DOHH2 (cell line): ENCODE results near the gene ZFYVE26.

Source experiments
- H3F3A ChIP-seq: fragments of 200-600 bp; sonication (generic), shearing (Covaris generic); 2 replicates; pipeline ENCODE4 v1.6.0; 2016; ENCODE audit warnings: antibody characterized with exemption, mild to moderate bottlenecking; ENCODE audit not compliant: control insufficient read depth, insufficient read depth
- H3K27ac ChIP-seq: fragments of 200-600 bp; sonication (generic); 2 replicates; pipeline ENCODE4 v1.5.1; 2014; ENCODE audit warnings: low read depth, mild to moderate bottlenecking, low read length, moderate library complexity
- H3K27me3 ChIP-seq: fragments of 200-600 bp; sonication (generic); 2 replicates; pipeline ENCODE4 v1.6.1; 2014; ENCODE audit warnings: mild to moderate bottlenecking, low read length, mixed read lengths; ENCODE audit not compliant: control insufficient read depth
- H3K36me3 ChIP-seq: fragments of 200-600 bp; sonication (generic); 2 replicates; pipeline ENCODE4 v1.6.1; 2014; ENCODE audit warnings: mild to moderate bottlenecking, low read length, moderate library complexity, mixed read lengths; ENCODE audit not compliant: control insufficient read depth
- H3K4me1 ChIP-seq: fragments of 200-600 bp; sonication (generic); 2 replicates; pipeline ENCODE4 v1.6.1; 2014; ENCODE audit warnings: mild to moderate bottlenecking, low read length, mixed read lengths; ENCODE audit not compliant: control insufficient read depth
- H3K4me2 ChIP-seq: fragments of 200-600 bp; sonication (generic); 2 replicates; pipeline ENCODE4 v1.6.0; 2014; ENCODE audit warnings: mild to moderate bottlenecking, low read length, moderate library complexity
- H3K4me3 ChIP-seq: fragments of 200-600 bp; sonication (generic); 2 replicates; pipeline ENCODE4 v1.5.1; 2014; ENCODE audit warnings: mild to moderate bottlenecking, low read length, mixed read lengths
- H3K79me2 ChIP-seq: fragments of 200-600 bp; sonication (generic); 2 replicates; pipeline ENCODE4 v1.6.1; 2014; ENCODE audit warnings: mild to moderate bottlenecking, low read length, mixed read lengths; ENCODE audit not compliant: control insufficient read depth
- H3K9me2 ChIP-seq: fragments of 200-600 bp; sonication (generic); replicated peaks from 2 replicates; pipeline ENCODE4 v1.6.1; 2014; ENCODE audit warnings: mild to moderate bottlenecking, low read length, mixed read lengths; ENCODE audit not compliant: control insufficient read depth
- H3K9me3 ChIP-seq: fragments of 200-600 bp; sonication (generic); 2 replicates; pipeline ENCODE4 v1.6.1; 2014; ENCODE audit warnings: antibody characterized with exemption, low read length, mixed read lengths; ENCODE audit not compliant: control insufficient read depth, insufficient read depth
- H4K20me1 ChIP-seq: fragments of 200-600 bp; sonication (generic); 2 replicates; pipeline ENCODE4 v1.6.0; 2014; ENCODE audit warnings: low read depth, mild to moderate bottlenecking, antibody characterized with exemption, low read length, moderate library complexity; ENCODE audit not compliant: control insufficient read depth, insufficient read depth
- CTCF ChIP-seq: fragments of 200-600 bp; sonication (generic); IDR thresholded peaks from one replicate; pipeline ENCODE4 v1.5.1; 2014; ENCODE audit warnings: antibody characterized with exemption, mild to moderate bottlenecking, low read depth, low read length; ENCODE audit not compliant: poor library complexity, severe bottlenecking
- EZH2phosphoT487 ChIP-seq: fragments of 200-600 bp; sonication (generic); IDR thresholded peaks from 2 replicates; pipeline ENCODE4 v1.6.1; 2017; ENCODE audit warnings: borderline replicate concordance, mild to moderate bottlenecking, antibody characterized with exemption, low read length, moderate library complexity, mixed read lengths

The ZFYVE26 gene

GRCh38 chr14:67768219-67768618 lies 48.2 kb downstream of the ZFYVE26 start:
- H3K27me3 ChIP-seq, result no peaks in the 10 kb centered on the region
- no peaks in the 10 kb centered on the region for H4K20me1 ChIP-seq
- no peaks in the 10 kb centered on the region for H3K9me3 ChIP-seq
- H3K4me3 ChIP-seq, result no peak overlapping the region
- H3F3A ChIP-seq, result no peaks in the 10 kb centered on the region
- H3K4me2 ChIP-seq, result no peak overlapping the region
- H3K9me2 ChIP-seq, result no peaks in the 10 kb centered on the region
- H3K36me3 ChIP-seq, result peaks cover 66% of the 10 kb centered on the region
- no peak for TF ChIP-seq EZH2phosphoT487
- no peak for TF ChIP-seq CTCF
- no peaks in the 10 kb centered on the region for H3K79me2 ChIP-seq
- H3K27ac ChIP-seq, result no peak overlapping the region
- peaks cover 9% of the 10 kb centered on the region for H3K4me1 ChIP-seq

- peaks cover 9% of the 10 kb centered on the region for H3K4me1 ChIP-seq
- H3K9me2 ChIP-seq, result no peaks in the 10 kb centered on the region
- no peaks in the 10 kb centered on the region for H3K9me3 ChIP-seq
- H3K27ac ChIP-seq, result no peak overlapping the region
- no peaks in the 10 kb centered on the region for H3K27me3 ChIP-seq
- no peak overlapping the region for H3K4me2 ChIP-seq
- H3K79me2 ChIP-seq, result no peaks in the 10 kb centered on the region
- H4K20me1 ChIP-seq, result no peaks in the 10 kb centered on the region
- TF ChIP-seq CTCF (no peak), EZH2phosphoT487 (no peak)
- H3F3A ChIP-seq, result no peaks in the 10 kb centered on the region
- no peak overlapping the region for H3K4me3 ChIP-seq
- peaks cover 62% of the 10 kb centered on the region for H3K36me3 ChIP-seq
Observed at GRCh38 chr14:67766035-67766680, 50.2 kb downstream of the ZFYVE26 start.

GRCh38 chr14:67765192-67765834 lies 51.1 kb downstream of the ZFYVE26 start:
- no peaks in the 10 kb centered on the region for H3F3A ChIP-seq
- H3K27me3 ChIP-seq, result no peaks in the 10 kb centered on the region
- no peaks in the 10 kb centered on the region for H4K20me1 ChIP-seq
- no peak overlapping the region for H3K27ac ChIP-seq
- H3K4me1 ChIP-seq, result peaks cover 9% of the 10 kb centered on the region
- TF ChIP-seq EZH2phosphoT487 (no peak), CTCF (no peak)
- H3K36me3 ChIP-seq, result peaks cover 63% of the 10 kb centered on the region
- H3K4me3 ChIP-seq, result no peak overlapping the region
- no peaks in the 10 kb centered on the region for H3K9me3 ChIP-seq
- no peaks in the 10 kb centered on the region for H3K79me2 ChIP-seq
- H3K4me2 ChIP-seq, result no peak overlapping the region
- H3K9me2 ChIP-seq, result no peaks in the 10 kb centered on the region
